SK-N-SH treated with all-trans-retinoic acid at 6 μM for 48 hours (cell line): ENCODE data around the gene EPN2.

Experiments used
- ATAC-seq: fragments of 200-7000 bp; cut with Tn5 transposase; 3 replicates; pipeline ENCODE4 v1.9.1; 2020; ENCODE audit warnings: mild to moderate bottlenecking, moderate library complexity
- ARNTL ChIP-seq: fragments of 450-650 bp; formaldehyde crosslinking; IDR thresholded peaks from 2 replicates; pipeline ENCODE4 v1.5.0; 2020; ENCODE audit warnings: low read depth, mild to moderate bottlenecking, moderate library complexity, borderline replicate concordance
- BACH2 ChIP-seq: fragments of 250-450 bp; sonication (Bioruptor Pico); IDR thresholded peaks from 2 replicates; pipeline ENCODE4 v1.9.0; 2021; ENCODE audit warnings: mild to moderate bottlenecking, borderline replicate concordance
- CSDC2 ChIP-seq: fragments of 250-450 bp; sonication (Bioruptor Pico); IDR thresholded peaks from 2 replicates; pipeline ENCODE4 v1.5.0; 2020; ENCODE audit warnings: mild to moderate bottlenecking, moderate library complexity
- ESRRG ChIP-seq: fragments of 250-450 bp; sonication (Bioruptor Pico); IDR thresholded peaks from 2 replicates; pipeline ENCODE4 v1.6.1; 2021; ENCODE audit warnings: mild to moderate bottlenecking
- GLIS3 ChIP-seq: fragments of 250-450 bp; sonication (Bioruptor Pico); IDR thresholded peaks from 2 replicates; pipeline ENCODE4 v1.5.0; 2020; ENCODE audit warnings: mild to moderate bottlenecking, moderate library complexity
- ISL1 ChIP-seq: fragments of 250-450 bp; sonication (Bioruptor Pico); IDR thresholded peaks from 2 replicates; pipeline ENCODE4 v2.1.2; 2022; ENCODE audit warnings: mild to moderate bottlenecking, moderate library complexity
- OSR1 ChIP-seq: fragments of 250-450 bp; sonication (Bioruptor Pico); IDR thresholded peaks from 2 replicates; pipeline ENCODE4 v1.8.0; 2022; ENCODE audit warnings: moderate library complexity, mild to moderate bottlenecking, inconsistent platforms
- POU6F1 ChIP-seq: fragments of 250-450 bp; sonication (Bioruptor Pico); IDR thresholded peaks from 2 replicates; pipeline ENCODE4 v1.8.0; 2021; ENCODE audit warnings: low read depth, mild to moderate bottlenecking, moderate library complexity, borderline replicate concordance
- RARB ChIP-seq: fragments of 250-450 bp; sonication (Bioruptor Pico); IDR thresholded peaks from 2 replicates; pipeline ENCODE4 v1.8.0; 2021; ENCODE audit warnings: mild to moderate bottlenecking, moderate library complexity
- SNAI2 ChIP-seq: fragments of 250-450 bp; sonication (Bioruptor Pico); IDR thresholded peaks from 2 replicates; pipeline ENCODE4 v1.5.0; 2020; ENCODE audit warnings: mild to moderate bottlenecking, moderate library complexity
- TCF4 ChIP-seq: fragments of 250-450 bp; sonication (Bioruptor Pico); IDR thresholded peaks from 2 replicates; pipeline ENCODE4 v1.8.0; 2021; ENCODE audit warnings: mild to moderate bottlenecking, moderate library complexity, borderline replicate concordance
- TOX ChIP-seq: fragments of 250-450 bp; sonication (Bioruptor Pico); IDR thresholded peaks from 2 replicates; pipeline ENCODE4 v1.8.0; 2021; ENCODE audit warnings: mild to moderate bottlenecking, moderate library complexity, borderline replicate concordance
- TSHZ2 ChIP-seq: fragments of 250-450 bp; sonication (Bioruptor Pico); IDR thresholded peaks from 2 replicates; pipeline ENCODE4 v1.5.0; 2020; ENCODE audit warnings: mild to moderate bottlenecking, moderate library complexity
- ZC3H10 ChIP-seq: fragments of 250-450 bp; sonication (Bioruptor Pico); IDR thresholded peaks from 2 replicates; pipeline ENCODE4 v1.5.1; 2021; ENCODE audit warnings: mild to moderate bottlenecking, moderate library complexity
- ZFP30 ChIP-seq: fragments of 450-650 bp; formaldehyde crosslinking; IDR thresholded peaks from 2 replicates; pipeline ENCODE4 v1.5.0; 2022; ENCODE audit warnings: mild to moderate bottlenecking, moderate library complexity
- ZNF565 ChIP-seq: fragments of 450-650 bp; formaldehyde crosslinking; conservative IDR thresholded peaks from 2 replicates; pipeline ENCODE4 v1.5.0; 2020; ENCODE audit warnings: low read depth, mild to moderate bottlenecking, moderate library complexity
- ZNF8 ChIP-seq: fragments of 450-650 bp; formaldehyde crosslinking; IDR thresholded peaks from 2 replicates; pipeline ENCODE4 v1.5.0; 2020; ENCODE audit warnings: mild to moderate bottlenecking, moderate library complexity
- TF ChIP-seq, protein P1 (sequence below): fragments of 250-450 bp; sonication (Bioruptor Pico); IDR thresholded peaks from 2 replicates; pipeline ENCODE4 v1.8.0; 2020; ENCODE audit warnings: mild to moderate bottlenecking, moderate library complexity, borderline replicate concordance

Gene EPN2

DNA sequence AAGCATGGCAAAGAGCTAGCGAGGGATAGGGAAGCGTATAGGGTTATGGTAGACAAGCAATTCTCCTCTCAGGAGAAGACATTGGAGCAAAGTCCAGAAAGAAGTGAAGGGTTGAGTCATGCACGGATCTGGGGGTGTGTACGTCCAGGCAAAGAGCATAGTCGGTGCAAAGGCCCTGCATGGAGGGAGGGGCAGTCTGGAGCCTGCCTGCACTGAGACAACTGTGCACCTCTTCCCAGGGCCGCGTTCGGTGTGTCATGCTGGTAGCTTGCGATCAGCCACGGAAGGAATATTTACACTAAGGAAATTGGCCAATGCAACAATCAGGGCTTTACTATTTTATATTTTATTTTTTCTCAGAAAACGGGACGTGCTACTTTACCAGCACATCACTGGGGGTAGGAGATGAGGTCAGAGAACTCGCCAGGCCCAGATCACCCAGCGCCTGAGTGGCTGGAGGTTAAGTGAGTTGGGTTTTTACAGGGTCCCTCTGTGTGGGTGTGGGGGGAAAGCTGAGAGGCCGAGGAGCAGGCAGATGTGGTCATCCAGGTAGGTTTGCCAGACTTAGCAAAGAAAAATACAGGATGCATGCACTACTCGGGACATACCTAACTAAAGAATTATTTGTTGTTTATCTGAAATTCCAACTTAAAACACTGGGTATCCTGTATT lies 132.1 kb downstream of the EPN2 start (continued):
- no peak for TF ChIP-seq TOX (CRISPR knock-in tag)

GRCh38 chr17:19369846-19370492 lies 132.8 kb downstream of the EPN2 start:
- no peak for ATAC-seq
- TF ChIP-seq, protein P1, sequence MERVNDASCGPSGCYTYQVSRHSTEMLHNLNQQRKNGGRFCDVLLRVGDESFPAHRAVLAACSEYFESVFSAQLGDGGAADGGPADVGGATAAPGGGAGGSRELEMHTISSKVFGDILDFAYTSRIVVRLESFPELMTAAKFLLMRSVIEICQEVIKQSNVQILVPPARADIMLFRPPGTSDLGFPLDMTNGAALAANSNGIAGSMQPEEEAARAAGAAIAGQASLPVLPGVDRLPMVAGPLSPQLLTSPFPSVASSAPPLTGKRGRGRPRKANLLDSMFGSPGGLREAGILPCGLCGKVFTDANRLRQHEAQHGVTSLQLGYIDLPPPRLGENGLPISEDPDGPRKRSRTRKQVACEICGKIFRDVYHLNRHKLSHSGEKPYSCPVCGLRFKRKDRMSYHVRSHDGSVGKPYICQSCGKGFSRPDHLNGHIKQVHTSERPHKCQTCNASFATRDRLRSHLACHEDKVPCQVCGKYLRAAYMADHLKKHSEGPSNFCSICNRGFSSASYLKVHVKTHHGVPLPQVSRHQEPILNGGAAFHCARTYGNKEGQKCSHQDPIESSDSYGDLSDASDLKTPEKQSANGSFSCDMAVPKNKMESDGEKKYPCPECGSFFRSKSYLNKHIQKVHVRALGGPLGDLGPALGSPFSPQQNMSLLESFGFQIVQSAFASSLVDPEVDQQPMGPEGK (CRISPR knock-in tag) = no peak
- TF ChIP-seq ISL1 (CRISPR knock-in tag) (no peak), POU6F1 (no peak), ESRRG (CRISPR knock-in tag) (no peak), ZFP30 (CRISPR knock-in tag) (no peak), OSR1 (CRISPR knock-in tag) (no peak), ZNF8 (CRISPR knock-in tag) (no peak)
- TF ChIP-seq, all 23 proteins: peak for 0

GRCh38 chr17:19370493-19370960 lies 133.4 kb downstream of the EPN2 start:
- ATAC-seq = no peak

GRCh38 chr17:19371259-19372010 lies 134.3 kb downstream of the EPN2 start:
- TF ChIP-seq ZNF8 (CRISPR knock-in tag) = no peak
- TF ChIP-seq ISL1 (CRISPR knock-in tag) = no peak
- no peak for TF ChIP-seq SNAI2 (CRISPR knock-in tag)
- TF ChIP-seq TSHZ2 (CRISPR knock-in tag) = no peak
- TF ChIP-seq, all 23 proteins: peak for 0

More at GRCh38 chr17:19370493-19370960, 133.4 kb downstream of the EPN2 start:
- TF ChIP-seq POU6F1 (no peak), ISL1 (CRISPR knock-in tag) (no peak), ZFP30 (CRISPR knock-in tag) (no peak), ZNF8 (CRISPR knock-in tag) (no peak), ZC3H10 (no peak)

GRCh38 chr17:19372011-19372370 lies 134.8 kb downstream of the EPN2 start:
- TF ChIP-seq TSHZ2 (CRISPR knock-in tag) (no peak), SNAI2 (CRISPR knock-in tag) (no peak), ZC3H10 (no peak), ZFP30 (CRISPR knock-in tag) (no peak), OSR1 (CRISPR knock-in tag) (no peak), TCF4 (no peak), GLIS3 (no peak), BACH2 (CRISPR knock-in tag) (no peak), ESRRG (CRISPR knock-in tag) (no peak), RARB (CRISPR knock-in tag) (no peak), CSDC2 (CRISPR knock-in tag) (no peak), ZNF565 (CRISPR knock-in tag) (no peak), ARNTL (no peak)
- TF ChIP-seq, protein P1 (CRISPR knock-in tag) = no peak
- ATAC-seq = no peak

More at GRCh38 chr17:19371259-19372010, 134.3 kb downstream of the EPN2 start:
- no peak for ATAC-seq
